Stimulated activated CD8-positive, alpha-beta memory T cell treated with anti-CD3 and anti-CD28 coated beads, Interleukin-7, amount 100 ng/mL, for 4 hours (primary cell): Measurements from ENCODE around the gene OR51A4.
"Not testable (repeated sequence)": the region's sequence is repeated elsewhere in the genome, so short reads cannot be mapped to it uniquely, and the experiment has no call there.

ENCODE experiments used
- DNase-seq, 2 donors: peaks; one replicate each; pipeline ENCODE4 v3.0.0-alpha.2; 2020; ENCODE audit warnings: low read depth in 2 of 2

The OR51A4 gene, protein sequence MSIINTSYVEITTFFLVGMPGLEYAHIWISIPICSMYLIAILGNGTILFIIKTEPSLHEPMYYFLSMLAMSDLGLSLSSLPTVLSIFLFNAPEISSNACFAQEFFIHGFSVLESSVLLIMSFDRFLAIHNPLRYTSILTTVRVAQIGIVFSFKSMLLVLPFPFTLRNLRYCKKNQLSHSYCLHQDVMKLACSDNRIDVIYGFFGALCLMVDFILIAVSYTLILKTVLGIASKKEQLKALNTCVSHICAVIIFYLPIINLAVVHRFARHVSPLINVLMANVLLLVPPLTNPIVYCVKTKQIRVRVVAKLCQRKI

DNA sequence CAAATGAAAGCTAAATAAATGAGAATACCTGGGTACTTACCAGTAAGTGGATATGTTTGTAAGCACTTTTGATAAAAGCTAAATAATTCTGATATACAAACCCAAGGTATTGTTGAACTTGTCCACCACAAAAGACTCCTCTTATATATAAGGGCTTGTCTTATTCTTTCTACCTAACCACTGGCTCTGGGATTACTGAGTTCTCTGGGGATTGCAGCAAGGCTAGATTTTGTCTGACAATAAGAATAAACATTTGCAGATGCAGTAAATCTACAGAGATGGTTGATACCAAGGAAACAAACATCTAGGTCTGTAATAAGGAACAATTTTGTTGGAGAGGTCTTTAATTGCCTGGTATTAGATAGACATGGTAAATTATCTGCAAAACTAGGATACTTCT lies at the start of gene OR51A4:
Gene OR51A4, minus strand, starts transcription at position 101 of the 400 bp plus-strand sequence. CDS start 505 bp downstream, outside the sequence.
- DNase-seq = no peak

DNA sequence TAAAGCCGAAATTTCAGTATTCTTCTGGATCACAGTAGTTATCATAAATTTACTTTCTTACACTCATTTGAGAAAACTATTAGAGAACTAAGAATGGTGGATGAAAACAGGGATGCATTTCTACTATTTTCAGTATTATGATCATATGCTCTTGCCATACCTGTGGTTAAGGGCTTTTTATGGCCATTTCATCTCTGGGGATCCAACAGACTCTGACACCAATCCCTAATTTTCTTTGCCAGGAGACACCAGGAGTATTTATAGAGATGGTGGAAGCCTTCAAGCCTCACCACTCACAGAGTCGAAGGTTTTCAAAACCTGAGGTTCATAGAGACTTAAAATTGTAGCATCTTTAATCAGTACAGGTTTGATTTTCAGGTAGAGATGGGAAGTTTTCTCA lies 47.1 kb upstream of the OR51A4 start, which contains the start of gene OR51L1:
Gene OR51L1, plus strand, starts transcription at position 301 of the 400 bp plus-strand sequence. CDS start 4,132 bp downstream, outside the sequence.
- DNase-seq = no peak

DNA sequence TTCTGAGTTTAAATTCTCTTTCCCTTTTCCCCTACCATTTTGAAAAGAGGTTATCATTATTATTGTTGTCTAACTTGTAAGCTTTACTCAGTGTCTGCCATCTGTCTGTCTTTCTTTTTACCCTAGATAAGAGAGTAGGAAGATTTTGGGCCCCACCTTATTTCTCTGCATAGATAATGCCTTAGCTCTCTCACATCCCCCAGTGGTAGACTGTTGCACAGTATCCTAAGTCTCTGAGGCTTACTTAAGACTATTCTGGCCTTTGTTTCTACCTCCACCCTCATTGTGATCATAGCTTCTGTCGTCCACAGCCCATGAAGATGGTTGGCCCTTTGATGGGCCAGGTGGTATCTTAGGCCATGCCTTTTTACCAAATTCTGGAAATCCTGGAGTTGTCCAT lies 43.7 kb upstream of the OR51A4 start:
- no peak for DNase-seq

DNA sequence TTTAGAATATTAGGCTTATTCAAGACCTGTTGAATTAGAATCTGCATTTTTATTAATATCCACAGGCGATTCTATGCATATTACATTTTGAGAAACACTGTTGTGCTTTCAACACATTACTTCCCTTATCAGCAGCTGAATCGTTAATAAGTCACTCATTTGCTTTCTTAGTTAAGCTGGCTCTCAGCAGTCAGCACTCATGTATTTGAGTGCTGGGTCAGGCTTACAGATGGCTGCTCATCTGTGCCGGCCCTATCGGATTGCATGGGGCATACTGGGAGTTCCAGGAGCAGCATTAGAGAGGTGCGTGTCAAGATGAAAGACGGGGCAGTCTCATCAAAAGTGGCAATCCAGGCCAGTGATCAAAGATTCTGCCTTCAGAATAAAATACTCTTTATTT lies 36.4 kb upstream of the OR51A4 start:
- DNase-seq = no peak

DNA sequence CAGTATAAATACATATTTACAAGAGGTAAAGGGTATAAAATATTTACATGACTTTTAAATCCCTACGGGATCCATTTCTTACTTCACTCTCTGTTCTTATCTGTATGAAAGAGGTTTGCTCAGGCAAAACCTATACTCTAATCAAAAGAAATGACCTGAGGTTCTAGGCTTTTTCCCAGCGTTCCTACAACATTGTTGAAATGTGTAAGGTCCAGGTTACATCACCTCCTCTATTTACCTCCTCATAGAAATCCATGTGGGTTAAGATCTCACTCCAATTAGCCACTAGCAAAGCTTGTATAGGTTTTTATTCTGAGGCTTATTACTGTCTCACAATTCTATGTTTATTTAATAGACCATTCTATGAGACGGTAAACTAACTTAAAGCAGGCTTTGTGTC lies 35.3 kb upstream of the OR51A4 start:
- no peak for DNase-seq

DNA sequence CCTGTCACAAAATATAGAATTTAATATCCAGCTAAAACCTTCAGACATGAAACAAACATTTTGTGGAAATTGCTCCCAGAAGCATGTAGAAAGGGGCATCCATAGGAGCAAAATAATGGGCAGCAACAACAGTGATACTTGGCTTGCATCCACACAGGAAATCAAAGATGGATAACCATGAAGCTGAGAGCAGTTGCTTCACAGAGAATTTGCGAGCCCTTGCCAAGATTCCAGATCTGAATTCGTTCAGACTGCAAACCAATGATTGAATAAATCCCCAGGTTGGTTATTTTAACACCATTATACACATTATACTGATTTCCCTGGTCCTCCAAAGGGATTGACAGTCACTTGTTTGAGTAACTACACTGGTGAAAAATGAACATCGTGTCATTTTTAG lies 31.6 kb upstream of the OR51A4 start:
- no peak for DNase-seq

DNA sequence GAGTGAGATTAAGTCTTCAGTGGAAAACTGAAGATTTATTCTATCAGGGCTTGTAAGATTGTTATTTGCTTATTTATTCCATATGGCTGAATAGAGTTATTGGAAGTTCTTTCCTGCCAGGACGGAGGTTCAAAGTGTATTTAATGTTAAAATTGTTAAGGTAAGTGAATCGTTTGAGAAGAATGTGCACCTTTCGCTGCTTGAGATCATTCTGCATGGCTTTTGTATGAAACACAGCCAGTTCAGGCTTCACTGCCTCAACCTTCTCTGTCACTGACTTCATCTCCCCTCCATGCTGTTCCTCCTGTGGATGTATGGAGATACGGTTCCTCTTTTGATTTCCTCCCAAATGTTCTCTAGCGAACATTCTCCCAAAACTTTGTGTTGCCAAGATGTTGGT lies 28.0 kb upstream of the OR51A4 start:
- no peak for DNase-seq

DNA sequence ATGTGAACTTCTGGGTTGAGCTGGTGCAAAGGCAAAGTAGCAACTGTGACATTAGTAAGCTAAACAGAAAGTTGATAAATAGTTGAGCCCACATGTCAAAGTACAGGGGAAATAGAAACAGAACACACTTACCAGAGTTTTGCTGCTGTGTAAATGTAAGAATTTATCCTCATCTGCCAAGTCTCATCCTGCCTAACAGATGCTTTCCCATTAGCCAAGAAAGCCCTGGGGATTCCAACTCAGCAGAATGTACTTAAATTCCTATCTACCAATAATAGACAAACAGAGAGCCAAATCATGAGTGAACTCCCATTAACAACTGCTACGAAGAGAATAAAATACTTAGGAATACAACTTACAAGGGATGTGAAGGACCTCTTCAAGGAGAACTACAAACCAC lies 15.4 kb upstream of the OR51A4 start:
- no peak for DNase-seq

GRCh38 chr11:4960877-4961276 lies 13.5 kb upstream of the OR51A4 start:
- no peak for DNase-seq

- no peak for DNase-seq
Measured at GRCh38 chr11:4957396-4957795, 10.0 kb upstream of the OR51A4 start.

DNA sequence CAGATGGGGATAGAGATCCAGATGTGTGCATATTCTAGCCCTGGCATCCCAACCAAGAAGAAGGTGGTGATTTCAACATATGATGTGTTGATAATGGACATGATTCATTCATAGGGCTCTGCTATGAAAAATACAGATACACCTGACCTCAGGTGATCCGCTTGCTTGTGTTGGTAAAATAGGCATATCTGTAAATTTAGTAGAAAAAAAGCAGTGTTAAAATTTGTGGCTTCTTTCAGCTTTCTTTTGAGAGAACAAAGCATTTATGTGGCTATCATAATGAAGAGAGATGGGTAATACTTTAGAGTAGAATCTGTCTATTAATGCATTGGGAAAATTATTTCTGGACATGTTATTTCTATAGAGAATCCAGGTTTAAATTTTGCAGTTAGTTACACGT lies 8.2 kb upstream of the OR51A4 start, which contains the start of gene OR51A2:
Gene OR51A2, minus strand, starts transcription at position 101 of the 400 bp plus-strand sequence. Its CDS starts 0 bp downstream, at position 101.
- DNase-seq = not testable (repeated sequence)

- DNase-seq = no peak
Measured at GRCh38 chr11:4936745-4937144, 10.7 kb downstream of the OR51A4 start.

GRCh38 chr11:4932751-4933150 lies 14.7 kb downstream of the OR51A4 start:
- no peak for DNase-seq

DNA sequence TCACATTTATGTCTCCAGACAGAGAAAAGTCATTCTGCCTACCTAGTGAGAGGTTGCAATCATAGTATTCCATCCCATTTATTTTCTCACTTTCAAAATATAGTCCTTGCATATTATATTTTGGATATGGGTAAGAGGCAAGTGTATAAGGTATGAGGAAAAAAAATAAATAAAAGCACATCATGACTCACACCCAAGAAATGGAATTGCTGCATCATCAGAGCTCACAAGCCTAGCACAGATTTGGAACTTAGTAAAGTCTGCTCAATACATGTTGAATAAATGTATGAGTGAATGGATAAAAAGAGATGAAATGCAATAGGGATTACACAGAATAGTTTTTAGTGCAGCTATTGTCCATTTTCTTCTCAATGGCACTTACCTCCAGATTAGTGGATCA lies 20.8 kb downstream of the OR51A4 start:
- no peak for DNase-seq

DNA sequence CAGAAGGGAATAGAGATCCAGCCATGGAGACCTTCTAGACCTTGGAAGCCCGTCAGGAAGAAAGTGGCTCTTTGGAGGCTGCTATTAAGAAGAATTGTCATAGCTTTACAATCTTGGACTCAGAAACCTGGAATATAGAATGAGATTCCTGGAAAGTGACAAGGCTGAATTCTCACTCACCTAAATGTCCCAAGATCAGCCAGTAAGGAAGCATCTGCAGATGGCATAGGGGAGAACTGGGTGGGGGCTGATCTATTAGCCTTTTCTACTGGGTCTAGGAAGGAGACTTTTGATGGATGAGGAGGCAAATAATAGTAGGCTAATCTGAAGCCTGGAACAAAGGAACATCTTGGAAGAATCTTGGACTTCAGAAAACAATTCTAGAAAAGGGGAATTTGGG lies 23.2 kb downstream of the OR51A4 start, which contains the start of gene OR51G1:
Gene OR51G1, minus strand, starts transcription at position 101 of the 400 bp plus-strand sequence. Its CDS starts 0 bp downstream, at position 101.
- DNase-seq = no peak

DNA sequence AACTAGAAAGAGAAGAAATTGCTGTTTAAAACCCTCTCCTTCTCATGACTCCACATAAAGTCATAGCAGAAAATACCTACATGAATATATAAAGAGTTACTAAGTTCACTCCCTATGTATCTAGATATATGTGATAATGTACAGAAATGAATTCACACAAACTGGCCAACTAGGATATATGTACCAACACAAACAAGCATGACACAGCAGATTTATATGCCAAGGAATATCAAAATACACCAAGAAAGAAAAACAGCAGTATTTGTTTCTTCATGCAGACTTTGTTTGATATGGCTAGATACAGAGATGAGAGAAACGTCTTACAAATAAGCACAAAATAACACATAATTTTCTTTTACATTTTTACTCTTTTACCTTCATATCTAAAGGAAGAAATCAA lies 25.1 kb downstream of the OR51A4 start:
- no peak for DNase-seq

DNA sequence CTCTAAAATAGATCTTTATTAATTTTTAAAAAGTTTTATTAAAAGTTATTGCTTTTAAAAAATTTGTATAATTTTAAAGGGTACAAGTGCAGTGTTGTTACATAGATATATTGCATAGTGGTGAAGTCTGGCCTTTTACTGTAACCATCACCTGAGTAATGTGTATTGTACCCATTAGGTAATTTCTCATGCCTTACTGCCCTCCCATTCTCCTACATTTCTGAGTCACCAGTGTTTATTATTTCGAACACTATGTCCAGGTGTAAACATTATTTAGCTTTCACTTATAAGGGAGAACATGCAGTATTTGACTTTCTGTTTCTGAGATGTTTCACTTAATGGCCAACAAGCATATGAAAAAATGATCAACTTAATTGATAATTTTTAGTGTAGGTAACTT lies 25.6 kb downstream of the OR51A4 start:
- DNase-seq = no peak

DNA sequence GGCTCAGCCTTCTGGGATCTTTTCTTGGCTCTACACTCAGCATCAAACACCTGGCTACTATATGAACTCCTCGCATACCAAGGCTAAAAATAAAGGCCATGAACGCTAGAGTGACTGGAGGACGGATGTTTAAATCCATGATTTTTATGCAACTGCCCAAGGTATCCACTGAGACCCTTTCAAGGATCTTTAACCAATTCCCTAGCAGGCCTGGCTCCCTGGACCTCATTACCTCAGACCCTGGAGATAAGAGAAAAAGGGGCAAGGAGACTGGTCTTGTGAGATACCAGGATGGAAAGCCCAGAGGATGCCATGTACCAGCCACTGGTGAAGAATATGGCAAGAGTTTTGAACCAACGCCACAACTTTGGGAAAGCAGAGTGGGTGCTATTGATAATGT lies 28.2 kb downstream of the OR51A4 start, which contains the start of gene OR51G2:
Gene OR51G2, minus strand, starts transcription at position 101 of the 400 bp plus-strand sequence. CDS start 3,687 bp downstream, outside the sequence.
- no peak for DNase-seq

GRCh38 chr11:4916581-4916980 lies 30.8 kb downstream of the OR51A4 start:
- no peak for DNase-seq

DNA sequence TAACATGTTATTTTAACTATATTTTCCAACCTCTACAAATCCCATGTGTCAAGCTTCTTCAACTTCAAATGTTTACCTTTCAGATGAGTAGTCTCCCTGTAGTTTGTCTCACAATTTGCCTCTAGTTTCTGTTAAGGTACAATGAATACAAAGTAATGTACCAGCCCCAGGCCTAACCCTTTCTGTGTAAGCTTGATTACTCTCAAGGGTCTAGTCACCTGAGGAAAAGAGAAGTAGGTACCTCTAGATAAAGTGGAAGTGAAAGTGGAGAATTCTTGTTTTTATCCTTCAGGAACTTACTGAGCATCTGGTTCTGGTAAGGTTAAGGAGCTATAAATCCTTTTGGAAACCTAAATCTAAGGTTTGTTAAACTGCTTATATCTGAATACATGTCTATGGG lies 43.9 kb downstream of the OR51A4 start, which contains the start of gene OR51A7:
Gene OR51A7, plus strand, starts transcription at position 300 of the 400 bp plus-strand sequence. CDS start 3,587 bp downstream, outside the sequence.
- no peak for DNase-seq
